Sigmoid colon (tissue), 4 donors: Measurements from ENCODE around the gene SMR3A.

Source experiments
- CTCF ChIP-seq, 4 experiments: fragments of 450-650 bp in 3 of 4; fragments of 200-600 bp in 1 of 4; IDR thresholded peaks; one replicate each; pipeline ENCODE4 v1.5.1; 2016 to 2019; ENCODE audit warnings: antibody characterized with exemption in 4 of 4, mild to moderate bottlenecking in 3 of 4, moderate library complexity in 2 of 4
- EP300 ChIP-seq, 4 donors: sonication (generic); formaldehyde crosslinking; IDR thresholded peaks; one replicate each; pipeline ENCODE4 v1.6.1; 2017; ENCODE audit warnings: antibody characterized with exemption in 4 of 4
- POLR2A ChIP-seq, 2 donors: fragments of 450-650 bp; IDR thresholded peaks; one replicate each; pipeline ENCODE4 v1.6.1; 2016; ENCODE audit warnings: antibody characterized with exemption in 2 of 2, mild to moderate bottlenecking in 2 of 2, moderate library complexity in 2 of 2

GRCh38 chr4:70380578-70380977 is 20.0 kb downstream of the SMR3A start:
- TF ChIP-seq EP300 (IDR thresholded peaks at IDR 0.05) (no peak), CTCF (IDR thresholded peaks at IDR 0.05) (no peak), POLR2A (IDR thresholded peaks at IDR 0.05) (no peak)
